Duodenal mucosa (tissue), 2 donors: ENCODE measurements around the gene ACKR4.
"Not testable (repeated sequence)": the region's sequence is repeated elsewhere in the genome, so short reads cannot be mapped to it uniquely, and the experiment has no call there.

Experiments used
- H3K27ac ChIP-seq: one replicate; pipeline ENCODE4 v1.7.0; 2013; ENCODE audit warnings: low read depth, low read length
- H3K27me3 ChIP-seq, 2 donors: one replicate each; pipeline ENCODE4 v1.7.0; 2013; ENCODE audit warnings: low read length in 2 of 2, control low read depth in 1 of 2; ENCODE audit not compliant: insufficient read depth in 2 of 2, control insufficient read depth in 1 of 2
- H3K36me3 ChIP-seq, 2 donors: one replicate each; pipeline ENCODE4 v1.7.0; 2013; ENCODE audit warnings: low read length in 2 of 2, control low read depth in 1 of 2; ENCODE audit not compliant: insufficient read depth in 2 of 2, control insufficient read depth in 1 of 2
- H3K4me1 ChIP-seq, 2 donors: one replicate each; pipeline ENCODE4 v1.7.0; 2013; ENCODE audit warnings: low read length in 2 of 2, control low read depth in 1 of 2; ENCODE audit not compliant: insufficient read depth in 2 of 2, control insufficient read depth in 1 of 2
- H3K4me3 ChIP-seq, 2 donors: one replicate each; pipeline ENCODE4 v1.7.0; 2013; ENCODE audit warnings: low read length in 2 of 2, low read depth in 1 of 2
- H3K9ac ChIP-seq, 2 donors: one replicate each; pipeline ENCODE4 v1.7.0; 2013; ENCODE audit warnings: low read length in 2 of 2, low read depth in 1 of 2
- H3K9me3 ChIP-seq, 2 donors: one replicate each; pipeline ENCODE4 v1.7.0; 2013; ENCODE audit warnings: low read length in 2 of 2, control low read depth in 1 of 2; ENCODE audit not compliant: control insufficient read depth in 1 of 2

ACKR4 gene

DNA sequence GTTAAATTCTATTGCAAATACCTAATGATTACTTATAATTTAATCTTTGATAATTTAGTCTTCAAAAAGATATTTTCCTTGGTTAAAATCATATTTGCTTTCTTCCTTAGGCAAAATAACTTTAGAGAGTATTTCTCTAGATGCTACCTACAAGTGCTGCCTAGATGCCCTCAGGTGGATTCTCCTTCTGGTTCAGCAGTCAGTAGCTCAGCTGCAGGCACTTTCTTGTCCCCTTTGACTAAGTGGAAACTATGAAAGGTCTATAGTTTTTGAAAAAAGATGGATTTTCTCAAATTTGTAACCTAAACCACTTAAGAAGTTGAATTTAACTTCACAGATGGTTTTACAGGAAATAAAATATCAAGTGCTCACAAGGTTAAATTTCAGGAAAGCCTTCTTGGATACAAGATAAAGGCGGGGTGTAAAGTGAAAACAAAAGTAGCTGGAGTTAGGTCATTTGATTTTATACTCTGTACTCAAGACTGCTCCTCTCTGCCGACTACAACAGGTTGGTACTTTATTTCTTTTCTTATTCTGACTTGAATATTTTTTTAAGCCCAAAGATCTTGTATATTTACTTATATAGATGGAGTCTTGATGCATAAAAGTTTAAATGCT, at the start of gene ACKR4:
Gene ACKR4 (plus strand): TSS at position 455 of the 618 bp plus-strand sequence. CDS start 3,128 bp downstream, outside the sequence.
- peaks cover 8 to 9% of the 10 kb centered on the region in 2 donors for H3K4me1 ChIP-seq
- peaks cover 0 to 7% of the 10 kb centered on the region in 2 donors for H3K36me3 ChIP-seq
- no peaks in the 10 kb centered on the region for H3K9me3 ChIP-seq
- H3K9ac ChIP-seq, result peak within 1 kb of the TSS in 1 of 2 donors; percentile 61
- H3K27me3 ChIP-seq, result no peaks in the 10 kb centered on the region
- no peak within 1 kb of the TSS for H3K27ac ChIP-seq
- peak within 1 kb of the TSS; percentile 55 to 61 for H3K4me3 ChIP-seq

DNA sequence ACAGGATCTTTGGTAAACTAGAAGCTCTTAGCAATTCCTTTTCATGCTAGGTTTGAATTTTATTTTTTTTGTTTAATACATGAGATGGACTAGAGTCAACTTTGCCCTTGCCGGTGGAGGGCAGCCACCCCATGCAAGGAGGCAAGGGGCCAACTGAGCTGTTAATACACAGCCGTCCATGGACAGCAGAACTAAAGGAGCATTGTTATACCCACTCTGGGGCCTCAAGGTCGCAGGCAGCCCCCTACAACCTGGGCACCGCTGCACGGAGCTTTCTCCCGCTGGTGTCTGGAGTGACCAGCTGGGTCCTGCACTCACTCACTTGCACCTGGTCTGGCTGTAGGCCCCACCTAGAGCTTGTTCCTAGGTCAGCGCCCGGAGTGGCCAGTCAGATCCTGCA, 47.9 kb upstream of the ACKR4 start:
- Histone ChIP-seq H3K27ac (no peak overlapping the region), H3K9ac (no peak overlapping the region), H3K9me3 (no peaks in the 10 kb centered on the region), H3K27me3 (no peaks in the 10 kb centered on the region), H3K4me1 (peaks cover 4 to 11% of the 10 kb centered on the region in 2 donors), H3K36me3 (no peaks in the 10 kb centered on the region), H3K4me3 (no peak overlapping the region)

DNA sequence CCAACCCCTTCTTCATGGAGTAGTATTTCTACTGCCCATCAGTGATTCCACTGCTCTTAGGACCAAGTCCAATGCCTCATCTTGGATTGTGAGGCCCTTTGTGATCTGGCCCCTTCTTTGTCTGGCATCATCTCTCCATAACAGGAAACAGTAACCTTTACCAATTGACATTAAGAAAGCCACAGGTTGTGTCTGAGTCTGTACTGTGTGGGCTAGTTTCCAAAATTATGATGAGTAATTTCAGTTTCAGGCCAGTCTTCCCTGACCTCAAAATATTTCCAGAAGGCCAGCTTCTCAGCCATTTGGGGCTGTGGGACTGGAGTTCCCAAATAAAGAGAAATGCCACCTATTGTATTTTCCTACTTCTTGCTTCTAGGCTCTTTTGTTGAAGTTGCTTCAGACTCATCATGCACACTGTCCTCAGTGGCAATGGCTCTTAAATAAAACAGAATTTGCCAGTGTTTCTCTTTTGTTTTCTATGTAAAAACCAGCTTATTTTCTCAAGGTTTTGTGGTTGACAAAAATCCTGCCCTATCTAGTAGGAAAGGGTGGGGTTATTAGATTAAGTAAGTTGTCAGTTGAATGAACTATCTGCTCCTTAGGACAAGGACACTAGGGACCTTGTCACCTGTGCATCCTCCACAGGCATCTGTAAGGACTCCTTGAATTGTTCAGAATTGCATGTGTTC, 47.0 kb upstream of the ACKR4 start:
- H3K9ac ChIP-seq, result no peak overlapping the region
- no peaks in the 10 kb centered on the region for H3K36me3 ChIP-seq
- no peaks in the 10 kb centered on the region for H3K27me3 ChIP-seq
- H3K4me3 ChIP-seq, result no peak overlapping the region
- no peak overlapping the region for H3K27ac ChIP-seq
- no peaks in the 10 kb centered on the region for H3K9me3 ChIP-seq
- H3K4me1 ChIP-seq, result peaks cover 4 to 11% of the 10 kb centered on the region in 2 donors

DNA sequence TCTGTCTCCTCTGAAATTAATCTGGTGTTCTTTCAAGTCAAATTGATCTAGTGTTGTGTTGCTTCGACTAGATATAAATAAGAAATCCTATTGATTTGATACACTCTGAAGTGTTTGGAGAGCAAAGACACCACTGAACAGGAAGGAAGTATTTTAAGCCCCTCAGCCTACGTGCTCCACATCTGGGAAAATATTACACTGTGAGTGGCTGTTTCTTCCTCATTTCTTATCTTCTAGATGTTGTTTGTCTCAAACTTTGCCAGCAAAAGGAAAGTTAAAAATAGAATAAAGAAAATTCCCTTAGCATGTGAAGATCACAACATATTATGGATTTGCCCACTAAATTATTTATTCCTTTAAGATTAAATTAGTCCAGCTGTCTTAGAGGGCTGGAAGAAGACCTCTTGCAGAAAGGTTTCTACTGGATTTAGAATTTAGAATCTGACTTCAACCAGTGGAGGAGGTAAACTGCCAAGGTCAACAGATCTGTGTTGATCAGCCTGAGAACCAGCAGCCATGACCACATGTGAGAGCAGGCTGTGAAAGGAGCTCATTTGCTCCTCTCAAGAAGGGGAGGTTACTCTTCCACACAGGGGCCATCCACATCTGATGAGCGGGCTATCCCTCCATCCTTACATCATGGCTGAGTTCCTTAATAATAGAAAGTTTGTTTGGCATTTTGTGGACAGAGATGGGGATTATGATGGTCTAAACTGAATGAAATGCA, 46.3 kb upstream of the ACKR4 start:
- H3K9ac ChIP-seq, result no peak overlapping the region
- H3K4me1 ChIP-seq, result peaks cover 4 to 11% of the 10 kb centered on the region in 2 donors
- H3K36me3 ChIP-seq, result no peaks in the 10 kb centered on the region
- H3K9me3 ChIP-seq, result no peaks in the 10 kb centered on the region
- H3K27me3 ChIP-seq, result no peaks in the 10 kb centered on the region
- no peak overlapping the region for H3K4me3 ChIP-seq
- H3K27ac ChIP-seq, result no peak overlapping the region

DNA sequence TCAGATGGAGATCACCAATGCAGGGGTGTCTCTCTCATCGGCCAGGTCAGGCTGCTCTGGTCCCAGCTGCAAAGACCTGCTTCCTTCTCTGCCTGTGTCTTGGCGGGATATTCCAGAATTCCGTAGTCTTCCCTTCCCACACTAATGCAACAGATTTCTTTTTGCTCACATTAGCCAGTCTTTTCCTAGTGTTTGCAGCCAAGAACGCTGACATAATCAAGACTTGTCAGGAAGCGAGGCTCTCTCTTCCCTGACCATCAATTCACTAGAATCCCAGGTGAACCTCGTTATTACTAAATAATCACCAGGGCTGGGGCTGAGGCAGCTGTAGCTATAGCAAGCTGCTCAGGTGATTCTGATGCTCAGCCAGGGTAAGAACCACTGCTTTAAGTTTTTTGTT, 43.2 kb upstream of the ACKR4 start:
- Histone ChIP-seq H3K9me3 (no peaks in the 10 kb centered on the region), H3K4me1 (peaks cover 4 to 11% of the 10 kb centered on the region in 2 donors), H3K4me3 (no peak overlapping the region), H3K9ac (no peak overlapping the region), H3K27me3 (no peaks in the 10 kb centered on the region), H3K27ac (no peak overlapping the region), H3K36me3 (peaks cover 0 to 7% of the 10 kb centered on the region in 2 donors)

DNA sequence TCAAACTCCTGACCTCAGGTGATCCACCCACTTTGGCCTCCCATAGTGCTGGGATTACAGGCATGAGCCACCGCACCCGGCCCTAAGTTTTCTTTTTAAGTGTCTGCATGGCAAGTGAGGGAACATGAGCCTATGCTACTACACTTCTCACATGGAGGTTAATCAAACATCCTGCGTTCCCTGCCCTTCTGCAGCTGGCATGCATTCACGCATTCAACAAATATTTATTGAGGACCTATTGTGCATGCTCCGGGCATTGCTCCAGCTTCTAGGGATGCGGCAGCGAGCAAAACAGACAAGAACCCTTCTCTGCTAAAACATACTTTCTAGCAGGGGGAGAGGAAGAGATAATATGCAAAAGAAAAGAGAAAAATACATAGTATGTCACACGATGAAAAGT, 42.6 kb upstream of the ACKR4 start:
- Histone ChIP-seq H3K4me1 (peaks cover 4 to 11% of the 10 kb centered on the region in 2 donors), H3K27me3 (no peaks in the 10 kb centered on the region), H3K36me3 (peaks cover 0 to 14% of the 10 kb centered on the region in 2 donors), H3K9me3 (no peaks in the 10 kb centered on the region), H3K9ac (no peak overlapping the region), H3K27ac (no peak overlapping the region), H3K4me3 (no peak overlapping the region)

DNA sequence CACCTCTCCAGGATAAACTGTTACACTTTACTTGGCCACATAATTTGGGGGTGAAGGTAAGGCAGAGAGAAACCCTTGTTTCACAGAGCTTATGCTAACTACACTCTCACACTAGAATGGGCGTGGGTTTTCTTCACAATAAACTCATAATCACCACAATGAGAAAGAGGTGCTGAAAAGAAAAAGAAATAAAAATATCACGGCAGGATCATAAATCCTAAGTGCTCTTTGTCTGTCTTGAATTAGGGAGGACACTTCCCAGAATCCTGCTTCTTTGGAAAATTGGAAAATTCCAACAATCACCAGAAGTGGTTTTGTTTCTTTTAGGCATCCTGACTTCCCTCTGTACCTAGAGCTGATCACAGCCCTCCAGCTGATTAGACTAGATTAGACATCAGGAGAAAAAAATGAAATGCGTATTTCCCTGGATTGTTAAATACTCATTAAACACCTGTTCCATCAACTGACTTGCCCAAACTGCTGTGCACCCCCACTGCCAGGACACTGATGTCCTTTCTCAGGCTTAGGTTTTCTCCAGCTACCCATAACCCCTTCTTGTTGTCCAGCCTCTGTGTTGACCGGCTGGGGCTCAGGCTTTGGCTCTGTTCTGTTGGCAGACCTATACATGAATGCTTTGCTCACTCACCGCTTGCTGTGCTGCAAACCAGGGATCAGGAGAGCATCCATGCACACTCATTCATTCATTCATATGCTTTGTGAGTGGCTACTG, 41.6 kb upstream of the ACKR4 start:
- Histone ChIP-seq H3K4me3 (no peak overlapping the region), H3K27ac (no peak overlapping the region), H3K36me3 (peaks cover 0 to 14% of the 10 kb centered on the region in 2 donors)

DNA sequence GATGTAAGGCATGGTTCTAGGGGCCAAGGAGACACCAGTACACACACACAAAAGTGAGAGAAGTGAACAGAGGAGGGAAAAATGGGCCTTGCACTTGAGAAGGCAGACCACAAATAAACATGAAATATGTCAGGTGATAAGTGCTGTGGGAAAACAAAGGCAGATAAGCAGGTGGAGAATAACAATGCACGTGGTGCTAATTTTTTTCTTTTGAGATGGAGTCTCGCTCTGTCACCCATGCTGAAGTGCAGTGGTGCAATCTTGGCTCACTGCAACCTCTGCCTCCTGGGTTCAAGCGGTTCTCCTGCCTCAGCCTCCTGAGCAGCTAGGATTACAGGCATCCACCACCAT, 41.1 kb upstream of the ACKR4 start:
- not testable (repeated sequence) for H3K9me3 ChIP-seq, H3K4me1 ChIP-seq, H3K4me3 ChIP-seq, H3K9ac ChIP-seq, H3K27ac ChIP-seq, H3K27me3 ChIP-seq
- peaks cover 0 to 18% of the 10 kb centered on the region in 2 donors for H3K36me3 ChIP-seq

More for the DNA sequence above, 41.6 kb upstream of the ACKR4 start:
- Histone ChIP-seq H3K9ac (no peak overlapping the region), H3K9me3 (no peaks in the 10 kb centered on the region), H3K4me1 (peaks cover 0 to 5% of the 10 kb centered on the region in 2 donors), H3K27me3 (no peaks in the 10 kb centered on the region)

DNA sequence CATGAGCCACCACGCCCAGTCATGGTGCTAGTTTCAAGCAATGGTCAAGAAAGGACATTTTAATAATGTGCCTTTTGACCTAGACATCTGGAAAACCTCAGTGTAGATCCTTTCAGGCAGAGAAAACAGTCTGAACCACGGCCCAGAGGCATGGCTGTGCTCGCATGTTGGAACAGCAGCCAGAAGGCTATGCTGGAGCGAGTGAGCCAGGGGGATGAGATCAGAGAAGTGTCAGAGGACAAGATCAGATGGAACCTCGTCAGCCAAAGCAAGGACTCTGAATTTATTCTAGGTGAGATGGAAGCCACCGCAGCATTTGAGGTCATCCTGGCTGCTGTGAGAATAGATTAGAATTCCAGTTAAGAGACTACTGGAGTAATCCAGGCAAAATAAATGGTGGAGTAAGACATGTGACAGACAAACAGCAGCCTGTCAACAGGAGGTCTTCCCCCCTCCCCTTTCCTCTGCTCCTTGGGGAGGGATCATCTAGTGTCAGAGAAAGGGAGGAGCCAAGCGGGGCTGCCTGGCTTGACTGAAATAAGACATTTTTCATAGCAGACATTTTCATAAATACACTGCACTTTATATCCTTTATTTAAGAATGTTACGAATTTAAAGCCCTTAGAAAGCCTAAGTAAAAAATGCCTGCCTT, 40.4 kb upstream of the ACKR4 start:
- no peak overlapping the region for H3K4me3 ChIP-seq
- H3K36me3 ChIP-seq, result peaks cover 0 to 19% of the 10 kb centered on the region in 2 donors
- H3K9me3 ChIP-seq, result no peaks in the 10 kb centered on the region
- no peak overlapping the region for H3K9ac ChIP-seq
- H3K4me1 ChIP-seq, result no peaks in the 10 kb centered on the region
- H3K27ac ChIP-seq, result no peak overlapping the region
- H3K27me3 ChIP-seq, result no peaks in the 10 kb centered on the region
